ENCODE measurements around the gene FBN2. TPM values are rescaled to one million over a fixed set of nuclear protein-coding genes. Genes with fewer than 3 reads are reported as not detected.

FBN2 gene
- total RNA-seq, 1 experiment from 2014 or later: 0.31 TPM

DNA sequence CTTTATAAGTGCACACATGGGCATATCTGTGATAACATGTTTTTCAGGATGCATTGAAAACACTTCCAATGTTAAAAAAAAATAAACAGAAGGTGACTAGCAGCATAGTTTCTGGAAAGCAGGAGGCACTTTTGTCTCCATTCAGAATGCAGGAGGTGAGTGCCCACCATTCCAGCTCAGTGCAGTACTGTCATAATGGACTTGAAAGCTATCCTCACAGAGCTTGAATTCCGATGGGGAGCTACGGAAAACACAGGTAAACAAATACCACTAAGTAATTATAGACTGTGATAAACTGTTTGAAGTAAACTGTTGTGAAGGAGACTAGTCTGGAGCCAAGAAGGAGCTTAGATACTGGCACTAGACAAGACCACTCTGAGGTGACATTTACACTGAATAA lies 9.9 kb downstream of the FBN2 start:
- Mint-ChIP-seq H3K9me3 (ENCODE audit: low read depth, unreplicated experiment) (no peaks in the 10 kb centered on the region), H3K36me3 (ENCODE audit: insufficient read depth, unreplicated experiment) (no peaks in the 10 kb centered on the region), H3K4me1 (ENCODE audit: low read depth, unreplicated experiment) (peaks cover 9% of the 10 kb centered on the region), H3K27ac (ENCODE audit: unreplicated experiment) (no peak overlapping the region), H3K4me3 (ENCODE audit: low read depth, unreplicated experiment) (no peak overlapping the region), H3K27me3 (ENCODE audit: unreplicated experiment) (no peaks in the 10 kb centered on the region)
- intact Hi-C loops (cut with micrococcal nuclease; ENCODE audit: unreplicated experiment): no loop called here
- no peak for DNase-seq
- no TSS peak for BruUV-seq (replicated peaks)
- TF ChIP-seq, protein P1, sequence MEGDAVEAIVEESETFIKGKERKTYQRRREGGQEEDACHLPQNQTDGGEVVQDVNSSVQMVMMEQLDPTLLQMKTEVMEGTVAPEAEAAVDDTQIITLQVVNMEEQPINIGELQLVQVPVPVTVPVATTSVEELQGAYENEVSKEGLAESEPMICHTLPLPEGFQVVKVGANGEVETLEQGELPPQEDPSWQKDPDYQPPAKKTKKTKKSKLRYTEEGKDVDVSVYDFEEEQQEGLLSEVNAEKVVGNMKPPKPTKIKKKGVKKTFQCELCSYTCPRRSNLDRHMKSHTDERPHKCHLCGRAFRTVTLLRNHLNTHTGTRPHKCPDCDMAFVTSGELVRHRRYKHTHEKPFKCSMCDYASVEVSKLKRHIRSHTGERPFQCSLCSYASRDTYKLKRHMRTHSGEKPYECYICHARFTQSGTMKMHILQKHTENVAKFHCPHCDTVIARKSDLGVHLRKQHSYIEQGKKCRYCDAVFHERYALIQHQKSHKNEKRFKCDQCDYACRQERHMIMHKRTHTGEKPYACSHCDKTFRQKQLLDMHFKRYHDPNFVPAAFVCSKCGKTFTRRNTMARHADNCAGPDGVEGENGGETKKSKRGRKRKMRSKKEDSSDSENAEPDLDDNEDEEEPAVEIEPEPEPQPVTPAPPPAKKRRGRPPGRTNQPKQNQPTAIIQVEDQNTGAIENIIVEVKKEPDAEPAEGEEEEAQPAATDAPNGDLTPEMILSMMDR (IDR thresholded peaks at IDR 0.05; ENCODE audit: unreplicated experiment): no peak
- CTCF ChIA-PET: no interaction called here

DNA sequence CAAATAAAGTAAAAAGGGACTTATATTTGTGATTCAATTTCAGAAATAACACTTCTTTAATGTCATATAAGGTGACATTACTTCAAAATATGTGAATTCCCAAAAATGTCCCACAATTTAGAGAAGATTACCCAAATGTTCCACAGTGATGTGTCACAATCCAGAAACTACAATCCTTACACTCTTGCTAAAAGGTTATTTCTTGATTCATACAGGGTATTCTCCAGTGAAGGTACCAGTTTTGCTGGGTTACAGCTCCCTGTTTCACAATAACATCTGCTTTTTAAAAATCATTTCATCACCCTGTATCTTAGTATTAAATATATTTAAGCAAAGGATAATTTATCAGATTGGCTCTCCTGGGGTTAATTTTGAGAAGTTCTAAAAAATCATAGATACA lies 11.0 kb downstream of the FBN2 start:
- TF ChIP-seq, protein P1 (IDR thresholded peaks at IDR 0.05; ENCODE audit: unreplicated experiment): no peak
- Mint-ChIP-seq H3K27ac (ENCODE audit: unreplicated experiment) (no peak overlapping the region), H3K36me3 (ENCODE audit: insufficient read depth, unreplicated experiment) (no peaks in the 10 kb centered on the region), H3K27me3 (ENCODE audit: unreplicated experiment) (no peaks in the 10 kb centered on the region), H3K9me3 (ENCODE audit: low read depth, unreplicated experiment) (no peaks in the 10 kb centered on the region), H3K4me1 (ENCODE audit: low read depth, unreplicated experiment) (peaks cover 9% of the 10 kb centered on the region), H3K4me3 (ENCODE audit: low read depth, unreplicated experiment) (no peak overlapping the region)
- intact Hi-C loops (cut with micrococcal nuclease; ENCODE audit: unreplicated experiment): no loop called here
- CTCF ChIA-PET: no interaction called here
- BruUV-seq (replicated peaks): no TSS peak
- DNase-seq: no peak

DNA sequence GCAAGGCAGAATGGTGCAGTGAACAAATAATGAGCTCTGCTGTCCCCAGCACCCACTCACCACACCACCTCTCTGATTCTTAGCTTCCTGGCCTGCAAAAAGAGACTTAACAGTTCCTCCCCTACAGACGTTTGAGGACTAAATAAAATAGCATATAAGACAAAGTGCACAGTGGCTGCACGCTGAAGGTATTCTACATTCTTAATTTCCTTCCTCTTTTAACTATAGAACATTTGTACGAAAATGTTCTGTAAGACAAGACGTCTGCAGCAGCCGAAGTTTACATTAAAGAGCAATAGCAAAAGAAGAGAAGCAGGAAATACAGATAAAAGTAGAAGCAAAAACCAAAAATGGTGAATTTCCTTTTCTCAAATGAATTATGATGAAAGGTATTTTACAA lies 15.7 kb downstream of the FBN2 start:
- no peaks in the 10 kb centered on the region for H3K4me1 Mint-ChIP-seq (ENCODE audit: low read depth, unreplicated experiment)
- no peaks in the 10 kb centered on the region for H3K27me3 Mint-ChIP-seq (ENCODE audit: unreplicated experiment)
- H3K36me3 Mint-ChIP-seq (ENCODE audit: insufficient read depth, unreplicated experiment): no peaks in the 10 kb centered on the region
- no peak overlapping the region for H3K4me3 Mint-ChIP-seq (ENCODE audit: low read depth, unreplicated experiment)
- TF ChIP-seq, protein P1 (IDR thresholded peaks at IDR 0.05; ENCODE audit: unreplicated experiment): no peak
- DNase-seq: no peak
- no peak overlapping the region for H3K27ac Mint-ChIP-seq (ENCODE audit: unreplicated experiment)
- intact Hi-C loops (cut with micrococcal nuclease; ENCODE audit: unreplicated experiment): no loop called here
- CTCF ChIA-PET: no interaction called here
- BruUV-seq (replicated peaks): no TSS peak
- no peaks in the 10 kb centered on the region for H3K9me3 Mint-ChIP-seq (ENCODE audit: low read depth, unreplicated experiment)

DNA sequence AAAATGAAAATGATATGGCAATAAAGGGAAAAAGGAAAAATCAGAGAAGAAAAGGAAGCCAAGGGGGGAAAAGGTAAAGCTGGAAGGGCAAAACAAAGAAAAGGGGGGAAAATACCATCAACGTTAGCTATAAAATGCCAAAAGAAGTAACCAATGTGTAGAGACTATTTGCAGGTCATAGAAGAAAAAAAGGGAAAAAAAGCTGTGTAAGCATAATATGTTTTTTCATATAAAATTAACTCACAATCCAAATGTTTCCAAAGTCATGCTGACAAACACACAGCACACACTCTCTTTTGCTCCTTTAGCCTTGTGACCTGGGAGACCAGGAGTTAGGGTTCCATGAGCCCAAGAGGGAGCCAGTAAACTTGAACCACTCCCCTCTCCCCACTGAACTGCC lies 18.2 kb downstream of the FBN2 start:
- H3K4me1 Mint-ChIP-seq (ENCODE audit: low read depth, unreplicated experiment): no peaks in the 10 kb centered on the region
- H3K36me3 Mint-ChIP-seq (ENCODE audit: insufficient read depth, unreplicated experiment): no peaks in the 10 kb centered on the region
- CTCF ChIA-PET: no interaction called here
- intact Hi-C loops (cut with micrococcal nuclease; ENCODE audit: unreplicated experiment): no loop called here
- no peak for DNase-seq
- TF ChIP-seq, protein P1 (IDR thresholded peaks at IDR 0.05; ENCODE audit: unreplicated experiment): no peak
- H3K27me3 Mint-ChIP-seq (ENCODE audit: unreplicated experiment): no peaks in the 10 kb centered on the region
- no peak overlapping the region for H3K27ac Mint-ChIP-seq (ENCODE audit: unreplicated experiment)
- no peak overlapping the region for H3K4me3 Mint-ChIP-seq (ENCODE audit: low read depth, unreplicated experiment)
- H3K9me3 Mint-ChIP-seq (ENCODE audit: low read depth, unreplicated experiment): no peaks in the 10 kb centered on the region
- BruUV-seq (replicated peaks): no TSS peak

DNA sequence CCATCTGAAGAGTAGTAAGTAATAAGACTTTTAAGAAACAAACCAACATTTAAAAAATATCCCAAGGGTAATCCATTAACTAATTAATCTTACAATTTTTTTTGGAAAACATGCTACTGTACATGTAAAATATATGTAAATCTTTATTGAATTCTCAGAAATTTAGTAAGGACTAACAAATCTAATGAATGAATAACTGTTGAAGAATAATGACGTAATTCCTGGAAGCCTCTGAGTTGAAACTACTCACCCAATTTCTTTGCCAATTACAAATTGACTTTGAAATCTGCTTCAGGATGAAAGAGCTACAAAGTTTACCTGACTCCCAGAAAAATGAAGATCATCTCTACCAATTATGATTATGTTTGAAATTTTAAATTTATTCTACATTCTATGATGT lies 21.1 kb downstream of the FBN2 start:
- no peaks in the 10 kb centered on the region for H3K27me3 Mint-ChIP-seq (ENCODE audit: unreplicated experiment)
- DNase-seq: no peak
- H3K9me3 Mint-ChIP-seq (ENCODE audit: low read depth, unreplicated experiment): no peaks in the 10 kb centered on the region
- CTCF ChIA-PET: no interaction called here
- H3K27ac Mint-ChIP-seq (ENCODE audit: unreplicated experiment): no peak overlapping the region
- intact Hi-C loops (cut with micrococcal nuclease; ENCODE audit: unreplicated experiment): no loop called here
- no peaks in the 10 kb centered on the region for H3K36me3 Mint-ChIP-seq (ENCODE audit: insufficient read depth, unreplicated experiment)
- TF ChIP-seq, protein P1 (IDR thresholded peaks at IDR 0.05; ENCODE audit: unreplicated experiment): no peak
- H3K4me1 Mint-ChIP-seq (ENCODE audit: low read depth, unreplicated experiment): no peaks in the 10 kb centered on the region
- BruUV-seq (replicated peaks): no TSS peak
- no peak overlapping the region for H3K4me3 Mint-ChIP-seq (ENCODE audit: low read depth, unreplicated experiment)
